ENCODE results near the gene ISLR. TPM values are rescaled to one million over a fixed set of nuclear protein-coding genes. Genes with fewer than 3 reads are reported as not detected.

ISLR gene
- total RNA-seq, 1 experiment from 2014 or later = 0.11 TPM

- no peak overlapping the region for H2BK15ac ChIP-seq (ENCODE audit: low read depth, low read length)
- no peak overlapping the region for H3K14ac ChIP-seq (ENCODE audit: insufficient read depth, low read length)
- H2AFZ ChIP-seq (ENCODE audit: low read length) = no peak overlapping the region
- H4K5ac ChIP-seq (ENCODE audit: insufficient read length, low read depth, low read length) = no peak overlapping the region
- H3K23me2 ChIP-seq (ENCODE audit: insufficient read length, low read depth, low read length, poor library complexity, severe bottlenecking) = peaks cover 14% of the 10 kb centered on the region
- peaks cover 95% of the 10 kb centered on the region for H3K27me3 Mint-ChIP-seq (ENCODE audit: low read depth)
- no peak for DNase-seq
- no peak overlapping the region for H2BK12ac ChIP-seq (ENCODE audit: insufficient read length, low read depth, low read length)
- no peak overlapping the region; a peak in 1 of 7 replicates for H3K27ac Mint-ChIP-seq
- WGBS (ENCODE audit: extremely low coverage, insufficient read length, low lambda C conversion rate) = no CpG with 5 or more reads among the region's 27 CpGs
- H3K4me2 ChIP-seq (ENCODE audit: insufficient read depth, insufficient read length, low read length) = peak overlapping the region; percentile 72
- H4K20me1 ChIP-seq (ENCODE audit: control insufficient read depth, insufficient read depth, insufficient read length) = peaks cover 4% of the 10 kb centered on the region
- H2BK5ac ChIP-seq (ENCODE audit: insufficient read length, low read length) = no peak overlapping the region
- no peak overlapping the region for H3K56ac ChIP-seq (ENCODE audit: insufficient read length, low read depth, low read length)
- no peak overlapping the region for H2BK20ac ChIP-seq (ENCODE audit: low read depth, low read length, poor library complexity, severe bottlenecking)
- no peak overlapping the region for H3T11ph ChIP-seq (ENCODE audit: low read length)
- peaks cover 64 to 74% of the 10 kb centered on the region in 2 experiments for H3K4me1 Mint-ChIP-seq
- TF ChIP-seq CTCF (conservative IDR thresholded peaks at IDR 0.05) = no peak
- H3K9me3 ChIP-seq (ENCODE audit: control insufficient read depth, low read depth, low read length) = no peaks in the 10 kb centered on the region
- H3K27ac ChIP-seq (ENCODE audit: insufficient read length, low read depth, low read length) = no peak overlapping the region
- H3K79me2 ChIP-seq (ENCODE audit: insufficient read depth, low read length) = no peaks in the 10 kb centered on the region
- H3K18ac ChIP-seq (ENCODE audit: insufficient read length, low read depth, low read length) = no peak overlapping the region
- H3K23ac ChIP-seq (ENCODE audit: insufficient read length, low read depth, low read length) = no peak overlapping the region
- H3K27me3 ChIP-seq (ENCODE audit: insufficient read depth, low read length) = peaks cover 60% of the 10 kb centered on the region
- H3K9ac ChIP-seq (ENCODE audit: extremely low read depth, insufficient read length, low read length) = no peak overlapping the region
- peaks cover 2 to 6% of the 10 kb centered on the region in 2 experiments; a peak in 2 of 5 replicates for H3K9me3 Mint-ChIP-seq
- H3K4me1 ChIP-seq (ENCODE audit: insufficient read depth, low read length) = peaks cover 3% of the 10 kb centered on the region; the same call in 1 of the 2 replicates
- H4K8ac ChIP-seq (replicated peaks; ENCODE audit: insufficient read length, low read depth, low read length) = no peak overlapping the region
- H3K4ac ChIP-seq (ENCODE audit: low read depth, low read length) = no peak overlapping the region
- H3K36me3 Mint-ChIP-seq (ENCODE audit: insufficient read depth in 1 of 3, low read depth in 3 of 3) = peaks cover 0 to 1% (median 0%) of the 10 kb centered on the region in 3 experiments; a peak in 3 of 7 replicates
- H2BK120ac ChIP-seq (ENCODE audit: low read depth, low read length, poor library complexity, severe bottlenecking) = no peak overlapping the region
- no peaks in the 10 kb centered on the region for H3K79me1 ChIP-seq (ENCODE audit: insufficient read depth, low read depth, low read length, poor library complexity, severe bottlenecking)
- no peak overlapping the region for H4K91ac ChIP-seq (ENCODE audit: insufficient read length, low read depth, low read length)
- peak overlapping the region; percentile 43 to 81 for H3K4me3 Mint-ChIP-seq
- no peak overlapping the region for H2AK5ac ChIP-seq (ENCODE audit: insufficient read length, low read length)
These were observed 38.4 kb upstream of the ISLR start for GRCh38 chr15:74135041-74135565.

Data from H9 (cell line).